Measurements from ENCODE around the gene HIVEP3.

DNA sequence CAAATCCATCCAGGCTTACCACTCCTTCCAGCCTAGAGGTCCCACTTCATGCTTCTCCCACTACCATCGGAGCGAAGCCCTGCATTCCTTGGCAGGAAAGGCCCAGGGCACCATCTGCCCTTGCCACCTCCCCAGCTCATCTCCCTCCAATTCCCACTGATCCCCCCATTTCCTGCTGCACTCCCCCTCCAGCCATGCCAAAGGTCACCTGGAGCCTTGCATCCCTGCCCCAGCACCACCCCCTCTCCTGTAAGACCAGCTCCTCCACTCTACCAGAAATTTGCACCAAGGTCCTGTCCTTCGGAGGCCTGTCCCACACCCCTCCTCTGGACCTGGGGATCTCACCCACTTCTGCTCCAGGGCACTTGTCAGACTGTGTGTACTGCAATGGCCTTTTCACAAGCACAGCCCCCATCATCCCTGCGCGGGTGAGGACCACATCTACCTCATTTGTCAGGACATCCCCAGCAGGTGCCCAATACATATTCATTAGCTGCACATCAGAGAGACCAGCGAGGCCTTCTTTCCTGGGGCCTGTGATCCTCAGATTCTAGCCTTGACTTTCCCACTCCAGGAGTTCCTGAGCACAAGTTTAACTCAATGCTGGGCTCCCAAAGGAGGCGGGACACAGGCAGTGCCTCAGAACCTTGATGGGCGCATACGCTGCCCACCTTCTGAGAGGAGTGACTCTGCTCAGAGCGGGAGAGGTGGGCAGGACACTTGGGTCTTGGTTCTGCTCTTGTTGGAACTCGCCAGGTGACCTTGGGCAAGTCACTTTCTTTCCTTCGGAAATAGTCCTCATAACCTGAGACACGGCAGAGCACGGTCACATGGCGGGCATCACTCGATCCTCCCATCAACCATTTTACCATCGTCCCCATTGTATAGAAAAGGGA, 384.3 kb downstream of the HIVEP3 start:
- TF ChIP-seq GABPA (IDR thresholded peaks at IDR 0.05; ENCODE audit: low read depth) (no peak), REST (IDR thresholded peaks at IDR 0.05; ENCODE audit: low read depth, low read length) (no peak)
